ENCODE data around the gene DACT1.
"Not testable (repeated sequence)": the region's sequence is repeated elsewhere in the genome, so short reads cannot be mapped to it uniquely, and the experiment has no call there.

Gene DACT1

DNA sequence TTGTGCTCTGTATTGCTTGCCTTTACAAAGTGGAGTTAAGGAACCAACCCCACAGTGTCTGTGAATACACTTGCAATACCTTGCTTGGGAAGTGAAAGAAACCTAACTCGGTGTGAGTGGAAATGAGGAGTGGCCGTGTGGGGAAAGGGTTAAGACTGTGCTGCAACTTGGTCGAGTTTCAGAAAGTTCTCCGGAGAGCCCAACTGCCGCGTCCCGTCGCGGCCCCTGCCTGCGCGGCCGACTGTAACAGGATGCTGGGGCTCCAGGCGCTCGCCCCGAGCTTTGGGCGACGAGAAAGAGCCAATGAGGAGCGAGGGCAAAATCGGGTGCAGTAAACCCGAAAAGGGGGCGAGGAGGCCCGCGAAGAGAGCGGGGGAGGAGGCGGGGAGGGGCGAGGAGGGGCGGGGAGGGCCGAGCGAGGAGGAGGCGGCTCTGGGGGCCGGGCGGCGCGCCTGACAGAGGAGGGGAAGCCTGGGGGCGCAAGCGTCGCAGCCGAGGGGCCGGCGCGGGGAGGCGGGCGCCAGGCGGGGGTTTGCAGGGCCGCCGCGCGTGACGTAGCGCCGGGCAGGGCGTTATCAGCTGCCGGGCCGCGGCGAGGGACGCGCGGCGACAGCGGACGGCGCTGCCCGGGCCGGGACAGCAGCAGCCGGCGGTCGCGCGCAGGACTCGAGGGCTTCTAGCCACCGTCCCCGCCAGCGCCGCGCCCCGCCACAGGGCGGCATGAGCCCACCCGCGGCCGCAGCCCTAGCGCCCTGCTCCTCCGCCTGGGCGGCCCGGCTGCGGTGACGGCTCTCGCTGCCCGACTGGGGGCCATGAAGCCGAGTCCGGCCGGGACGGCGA is at the start of gene DACT1:
DACT1 (plus strand) TSS at position 572 of the 840 bp plus-strand sequence; CDS start at position 813, 241 bp downstream.
- DNase-seq (ENCODE audit: insufficient read length, low spot score) (peak; percentile 57), FAIRE-seq (peak; percentile 82)

DNA sequence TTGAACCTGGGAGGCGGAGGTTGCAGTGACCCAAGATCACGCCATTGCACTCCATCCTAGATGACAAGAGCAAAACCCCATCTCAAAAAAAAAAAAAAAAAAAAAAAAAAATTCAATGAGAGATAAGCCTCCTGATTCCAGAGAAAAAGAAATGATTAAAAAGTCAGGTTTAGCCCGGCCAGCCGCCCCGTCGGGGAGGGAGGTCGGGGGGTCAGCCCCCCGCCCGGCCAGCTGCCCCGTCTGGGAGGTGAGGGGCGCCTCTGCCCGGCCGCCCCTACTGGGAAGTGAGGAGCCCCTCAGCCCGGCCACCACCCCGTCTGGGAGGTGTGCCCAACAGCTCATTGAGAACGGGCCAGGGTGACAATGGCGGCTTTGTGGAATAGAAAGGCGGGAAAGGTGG is 49.4 kb upstream of the DACT1 start:
- DNase-seq (ENCODE audit: insufficient read length, low spot score); FAIRE-seq: not testable (repeated sequence)

DNA sequence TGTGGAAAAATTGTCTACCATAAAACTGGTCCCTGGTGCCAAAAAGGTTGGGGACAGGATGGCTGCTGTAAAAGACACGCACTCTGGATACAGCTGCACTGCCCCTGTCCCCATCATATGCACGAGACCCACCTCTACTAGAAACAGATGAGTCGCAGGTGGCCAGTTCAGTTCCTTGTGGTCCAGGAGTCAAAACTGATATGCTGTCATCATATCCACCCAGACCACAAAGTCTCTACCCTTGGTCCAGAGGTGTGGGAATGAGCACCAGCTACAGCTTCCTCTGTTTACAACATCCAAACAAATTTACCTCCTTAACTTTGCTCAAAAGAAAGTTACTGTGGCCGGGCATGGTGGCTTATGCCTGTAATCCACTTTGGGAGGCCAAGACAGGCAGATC is 43.8 kb upstream of the DACT1 start:
- FAIRE-seq (no peak), DNase-seq (ENCODE audit: insufficient read length, low spot score) (no peak)

GRCh38 chr14:58597041-58597440 is 40.7 kb upstream of the DACT1 start:
- FAIRE-seq (no peak), DNase-seq (ENCODE audit: insufficient read length, low spot score) (no peak)

DNA sequence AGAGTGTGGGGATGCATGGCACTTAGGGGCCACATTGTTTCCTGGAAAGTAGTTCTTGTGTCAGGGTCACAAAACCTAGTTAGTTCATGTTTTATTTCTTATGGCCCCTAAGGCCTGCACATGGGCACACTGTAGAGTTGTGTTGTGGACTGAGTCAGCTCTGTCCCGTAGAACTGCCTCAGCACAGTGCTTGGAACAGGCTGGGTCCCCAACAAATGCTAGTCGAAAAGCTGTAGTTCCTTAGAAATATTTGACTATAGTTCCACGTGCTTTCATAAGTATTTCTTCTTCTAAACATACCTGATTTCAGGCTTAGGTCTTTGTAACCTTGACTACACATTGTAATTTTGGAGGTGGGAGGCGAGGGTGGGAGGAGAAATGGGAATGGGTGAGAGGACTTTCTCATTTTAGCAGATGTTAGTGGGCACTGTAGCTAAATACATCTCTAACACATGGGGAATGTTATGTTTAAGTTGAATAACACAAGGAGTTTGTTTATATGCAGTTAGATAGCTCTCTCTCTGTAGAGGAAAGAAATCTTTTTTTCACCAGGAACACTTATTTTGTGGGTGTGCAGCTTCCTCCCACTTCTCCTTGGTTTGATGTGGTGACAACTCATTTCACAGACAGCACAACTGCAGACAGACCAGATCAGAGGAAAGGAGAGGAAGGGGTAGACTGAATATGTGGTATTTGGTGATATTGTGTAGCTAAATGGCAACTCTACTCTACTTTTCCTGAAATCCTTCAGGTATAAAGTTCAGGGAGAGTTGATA is 39.5 kb upstream of the DACT1 start:
- FAIRE-seq: no peak
- no peak for DNase-seq (ENCODE audit: insufficient read length, low spot score)

GRCh38 chr14:58598804-58599525 is 38.8 kb upstream of the DACT1 start:
- DNase-seq (ENCODE audit: insufficient read length, low spot score) (no peak), FAIRE-seq (no peak)

GRCh38 chr14:58599707-58600106 is 38.1 kb upstream of the DACT1 start:
- FAIRE-seq: no peak
- DNase-seq (ENCODE audit: insufficient read length, low spot score): no peak

DNA sequence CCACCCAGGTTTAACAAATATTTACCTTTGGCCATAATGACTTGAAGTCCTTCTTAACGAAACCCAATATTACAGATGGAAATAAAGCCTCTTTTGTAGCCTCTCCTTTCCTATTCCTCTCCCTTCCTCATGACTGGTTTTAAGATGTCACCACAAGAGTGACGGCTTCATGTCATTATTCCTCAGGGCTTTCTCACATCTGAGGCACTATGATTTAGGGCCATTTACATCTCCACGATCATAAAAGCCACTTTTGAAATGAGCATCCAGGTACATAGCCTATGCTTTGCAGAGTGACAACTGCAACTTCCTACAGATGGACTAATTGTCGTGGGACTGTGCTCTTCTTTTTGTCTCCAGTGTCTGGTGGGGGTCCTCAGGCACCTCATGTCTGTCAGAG is 32.3 kb upstream of the DACT1 start:
- no peak for FAIRE-seq
- DNase-seq (ENCODE audit: insufficient read length, low spot score): no peak

GRCh38 chr14:58607131-58607951 is 30.4 kb upstream of the DACT1 start:
- DNase-seq (ENCODE audit: insufficient read length, low spot score) (no peak), FAIRE-seq (no peak)

DNA sequence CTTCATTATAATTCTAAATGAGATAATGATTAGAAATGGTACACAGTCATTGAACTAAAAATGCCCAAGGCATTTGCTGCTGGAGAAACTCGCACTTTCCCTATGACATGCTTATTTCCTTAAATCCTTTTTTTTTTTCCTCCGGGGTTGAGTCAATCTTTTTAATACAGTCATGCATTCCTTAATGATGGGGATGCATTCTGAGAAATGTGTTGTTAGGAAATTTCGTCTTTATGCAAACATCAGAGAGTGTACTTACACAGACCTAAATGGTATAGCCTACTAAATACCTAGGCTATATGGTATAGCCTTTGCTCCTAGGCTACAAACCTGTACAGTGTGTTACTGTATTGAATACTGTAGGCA is 29.8 kb upstream of the DACT1 start:
- no peak for FAIRE-seq

DNA sequence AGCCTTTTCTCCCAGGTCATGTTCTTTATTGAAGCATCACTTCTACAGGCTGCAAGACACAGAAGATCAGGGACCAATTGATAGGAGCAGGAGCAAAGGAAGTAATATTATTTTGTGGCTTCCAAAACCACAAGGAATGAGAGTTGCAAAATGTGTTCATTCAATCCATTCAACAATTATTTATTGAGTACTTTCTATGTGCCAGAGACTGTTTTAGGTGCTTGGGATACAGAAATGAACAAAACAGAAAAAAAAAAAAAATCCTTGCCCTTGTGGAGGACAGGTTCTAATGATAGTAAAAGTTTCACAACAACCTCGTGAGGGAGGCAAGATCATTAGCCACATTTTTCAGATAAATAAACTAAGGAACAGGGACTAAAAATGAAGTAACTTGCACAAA is 20.1 kb upstream of the DACT1 start:
- DNase-seq (ENCODE audit: insufficient read length, low spot score) (no peak), FAIRE-seq (no peak)

More for the DNA sequence above, 29.8 kb upstream of the DACT1 start:
- no peak for DNase-seq (ENCODE audit: insufficient read length, low spot score)

GRCh38 chr14:58620011-58620410 is 17.8 kb upstream of the DACT1 start:
- FAIRE-seq (no peak), DNase-seq (ENCODE audit: insufficient read length, low spot score) (no peak)

DNA sequence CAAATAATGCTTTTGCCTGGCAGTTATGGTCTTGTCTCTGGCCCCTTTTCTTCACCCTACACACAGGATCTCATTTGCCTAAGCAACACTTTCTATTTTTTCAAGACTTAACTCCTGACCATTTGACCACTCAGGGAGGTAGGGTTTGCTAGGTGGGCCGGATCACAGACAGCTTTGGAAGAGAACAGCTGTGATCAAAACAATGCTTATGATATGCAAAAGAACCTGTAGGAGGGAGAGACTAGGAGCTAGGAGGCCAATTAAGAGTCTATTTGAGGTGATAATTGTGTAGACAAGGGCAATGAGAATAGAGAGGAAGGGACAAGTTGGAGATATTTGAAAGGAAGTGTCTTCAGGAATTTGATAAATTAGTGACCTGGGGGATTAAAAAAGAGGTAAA is 12.3 kb upstream of the DACT1 start:
- FAIRE-seq (no peak), DNase-seq (ENCODE audit: insufficient read length, low spot score) (no peak)

DNA sequence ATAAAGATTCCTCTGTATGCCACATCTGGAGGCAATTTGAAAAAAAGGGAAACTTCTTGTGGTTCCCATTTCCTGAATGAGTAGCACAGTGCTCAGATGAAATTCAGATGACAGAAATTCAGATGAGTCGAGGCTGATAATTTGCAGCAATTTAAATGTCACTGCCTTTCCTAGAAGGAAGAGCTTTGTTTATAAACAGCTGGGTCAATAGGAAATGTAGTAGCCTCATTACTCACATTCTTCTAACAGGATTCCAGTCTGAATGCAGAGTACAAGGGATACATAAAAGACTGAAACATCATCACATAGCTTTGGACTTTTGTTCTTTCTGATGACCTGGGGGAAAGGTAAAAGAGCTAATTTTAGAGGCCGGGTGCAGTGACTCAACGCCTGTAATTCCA is 11.3 kb upstream of the DACT1 start:
- no peak for DNase-seq (ENCODE audit: insufficient read length, low spot score)
- FAIRE-seq: no peak

DNA sequence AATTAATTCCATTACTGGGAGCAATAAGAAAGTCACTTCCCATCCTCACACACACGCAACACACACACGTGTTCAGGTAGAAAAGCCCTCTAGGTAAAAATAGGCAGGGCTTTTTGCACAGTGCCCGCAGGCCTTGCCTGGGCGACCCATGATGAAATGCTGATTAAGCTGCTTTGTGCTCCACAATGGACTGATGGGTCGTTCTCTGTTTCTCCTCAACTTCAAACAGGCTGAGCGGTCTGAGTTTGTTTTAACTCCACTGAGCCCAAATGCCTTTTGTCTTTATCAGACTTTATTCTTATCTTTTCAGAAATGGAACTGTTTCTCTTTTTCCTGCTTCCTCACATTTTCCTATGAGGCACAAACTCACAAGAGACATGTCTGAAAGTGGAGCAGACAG is 9.4 kb upstream of the DACT1 start:
- no peak for FAIRE-seq

DNA sequence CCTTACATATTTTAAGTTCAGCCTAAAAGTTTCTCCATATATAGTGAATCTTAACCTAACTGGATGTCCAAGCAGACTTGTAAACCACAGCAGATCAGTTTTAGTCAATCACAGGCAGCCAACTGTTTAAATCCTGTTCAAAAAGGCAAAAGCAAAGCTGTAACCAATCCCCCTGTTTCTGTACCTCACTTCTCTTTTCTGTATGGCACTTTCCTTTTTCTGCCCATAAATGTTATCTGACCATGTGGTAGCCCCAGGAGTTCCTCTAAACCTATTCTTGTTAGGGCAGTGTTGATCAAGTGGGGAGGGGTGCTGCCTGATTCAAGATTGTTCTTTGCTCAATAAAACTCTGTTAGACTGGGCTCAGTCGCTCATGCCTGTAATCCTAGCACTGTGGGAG is 8.5 kb upstream of the DACT1 start:
- FAIRE-seq: no peak
- DNase-seq (ENCODE audit: insufficient read length, low spot score): no peak

More for the DNA sequence above, 9.4 kb upstream of the DACT1 start:
- no peak for DNase-seq (ENCODE audit: insufficient read length, low spot score)

DNA sequence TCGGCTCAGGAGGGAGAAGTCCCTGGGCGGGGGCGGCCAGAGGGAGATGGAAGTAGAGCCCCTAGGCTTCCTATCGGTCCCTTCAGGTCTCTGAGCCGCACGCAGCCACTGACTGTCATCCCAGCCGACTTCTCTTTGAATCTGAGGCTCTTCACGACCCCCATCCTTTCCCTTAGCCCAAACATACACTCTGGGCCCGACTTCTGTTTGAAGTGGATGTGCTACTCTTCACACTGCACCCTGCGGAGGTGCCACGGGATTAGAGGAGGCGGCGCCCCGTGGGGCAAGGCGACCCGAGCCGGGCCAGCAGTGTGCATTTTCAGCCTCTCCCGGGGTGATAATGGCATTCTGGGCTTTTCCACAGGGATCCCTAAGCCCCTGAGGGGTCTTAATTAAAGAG is 6.0 kb upstream of the DACT1 start:
- DNase-seq (ENCODE audit: insufficient read length, low spot score): no peak
- FAIRE-seq: no peak

DNA sequence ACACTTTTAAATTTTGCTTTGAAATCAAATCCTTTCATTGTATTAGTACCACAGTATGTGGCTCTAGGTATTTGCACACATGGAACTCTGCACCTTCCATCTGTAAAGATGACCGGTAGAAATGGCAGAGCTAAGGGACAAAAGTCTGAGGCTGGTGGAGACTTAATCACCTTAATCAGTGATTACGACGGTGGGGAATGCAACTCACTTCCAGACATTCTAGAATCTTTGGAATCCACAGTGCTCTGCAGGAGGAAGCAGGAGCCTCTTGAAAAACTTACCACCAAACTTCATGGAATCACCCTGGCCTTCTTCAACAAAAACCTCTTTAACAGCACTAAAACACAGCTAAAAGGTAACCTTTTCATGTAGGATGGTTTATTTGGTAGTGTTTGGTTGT is 3.9 kb upstream of the DACT1 start:
- FAIRE-seq (no peak), DNase-seq (ENCODE audit: insufficient read length, low spot score) (no peak)

GRCh38 chr14:58634406-58635090 is 3.2 kb upstream of the DACT1 start:
- peak; percentile 18 for FAIRE-seq
- no peak for DNase-seq (ENCODE audit: insufficient read length, low spot score)

Measured in GM19239 (cell line).